GM20431 (cell line): Measurements from ENCODE around the gene SMYD2.

ENCODE experiments used
- in situ Hi-C: fragments of 300-500 bp; cut with MseI, MboI; formaldehyde crosslinking; loops from one replicate; pipeline ENCODE4 v1.15.0; 2020; ENCODE audit warnings: low sequenced_read_pairs; ENCODE audit not compliant: unreplicated experiment

Gene SMYD2

DNA sequence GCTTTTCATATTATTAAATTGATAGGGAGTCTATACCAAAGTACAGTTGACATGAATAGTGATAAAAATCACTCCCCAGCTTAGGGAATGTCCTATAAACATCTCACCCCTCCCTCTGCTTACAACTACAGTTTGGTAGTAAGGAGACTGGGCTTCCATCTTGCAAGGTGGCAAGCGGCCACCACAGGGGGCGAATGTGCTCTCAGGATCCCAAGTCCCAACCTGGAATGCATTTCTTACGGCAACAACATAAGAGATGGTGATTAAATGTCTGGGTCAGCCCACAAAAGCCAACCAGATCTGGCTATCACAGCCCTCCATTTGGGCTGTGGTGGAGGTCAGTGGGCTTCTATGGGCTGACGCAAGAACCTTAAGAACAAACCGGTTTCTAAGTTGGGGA, 68.0 kb downstream of the SMYD2 start:
- in situ Hi-C loops = loop anchor here (25.0 kb wide), 1 partner anchor 238 kb away; no protein-coding TSS in a partner anchor

DNA sequence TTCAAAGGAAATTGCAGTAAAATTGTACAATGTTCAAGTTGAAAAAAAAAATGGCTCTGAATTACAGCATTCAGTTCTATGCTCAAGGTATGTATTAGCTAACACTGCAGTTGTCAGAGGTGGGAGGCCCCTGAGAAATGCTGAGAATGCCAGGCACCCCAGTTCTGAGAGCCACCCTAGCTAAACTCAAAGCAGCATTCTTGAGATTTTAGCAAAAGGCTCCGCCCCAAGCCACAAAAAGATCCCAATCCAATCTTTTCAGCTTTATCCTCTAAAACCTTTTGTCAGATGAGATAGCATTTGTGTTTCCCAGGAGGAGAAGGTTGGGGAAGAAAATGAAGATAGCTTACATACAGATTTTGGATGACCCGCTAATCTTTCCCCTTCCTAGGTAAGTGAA, 68.8 kb downstream of the SMYD2 start:
- in situ Hi-C loops = loop anchor here (25.0 kb wide), 1 partner anchor 238 kb away; no protein-coding TSS in a partner anchor

DNA sequence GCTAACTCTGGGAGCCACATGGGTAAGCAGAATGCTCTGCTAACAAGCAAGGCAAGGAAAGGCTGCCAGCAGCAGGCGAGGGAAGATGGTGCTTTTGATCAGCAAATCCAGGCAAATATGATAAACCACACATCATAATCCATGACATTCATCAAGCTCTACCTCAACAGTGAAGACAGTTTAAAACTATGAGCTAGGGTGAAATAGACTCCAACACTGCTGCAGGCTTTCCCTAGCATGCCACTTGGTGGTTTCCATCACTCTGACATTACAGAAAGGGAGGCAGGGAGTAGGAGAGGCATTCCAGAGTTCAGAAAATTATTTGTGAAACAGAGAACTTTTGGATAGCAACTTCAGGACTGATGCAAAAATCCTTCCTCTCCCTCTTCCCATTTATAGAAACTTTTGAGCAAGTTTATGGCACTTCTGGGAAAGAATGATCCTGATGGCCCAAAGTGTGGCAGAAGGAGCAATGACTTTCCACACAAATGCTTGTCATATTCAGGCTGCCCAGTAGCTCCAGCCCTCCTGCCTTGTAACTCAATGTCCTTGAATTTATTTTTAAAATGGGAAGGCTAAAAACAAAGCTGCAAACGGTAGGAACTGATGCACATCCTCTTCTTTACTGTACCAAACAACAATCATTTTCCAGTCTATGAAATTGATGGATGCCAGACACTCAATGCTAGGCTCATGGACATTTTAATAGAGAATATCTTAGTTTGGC, 70.8 kb downstream of the SMYD2 start:
- in situ Hi-C loops = no loop called here

DNA sequence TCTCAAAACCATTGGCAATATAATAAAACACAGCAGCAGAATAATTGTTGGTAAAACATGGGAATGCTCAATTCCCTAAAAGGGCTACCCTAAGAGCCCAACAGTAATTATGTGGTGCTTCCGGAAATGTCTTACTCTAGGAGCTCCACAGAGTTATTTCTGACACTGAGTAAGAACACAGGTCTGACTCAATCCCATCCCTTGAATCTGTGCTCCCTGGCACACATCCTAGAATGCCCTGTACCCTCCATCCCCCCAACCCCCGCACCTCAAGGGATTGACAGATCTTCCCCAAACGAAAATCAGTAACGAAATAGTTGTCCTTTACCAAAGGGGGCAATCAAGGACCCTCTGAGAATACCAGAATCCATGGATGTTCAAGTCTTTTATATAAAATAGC, 71.9 kb downstream of the SMYD2 start:
- in situ Hi-C loops = no loop called here

DNA sequence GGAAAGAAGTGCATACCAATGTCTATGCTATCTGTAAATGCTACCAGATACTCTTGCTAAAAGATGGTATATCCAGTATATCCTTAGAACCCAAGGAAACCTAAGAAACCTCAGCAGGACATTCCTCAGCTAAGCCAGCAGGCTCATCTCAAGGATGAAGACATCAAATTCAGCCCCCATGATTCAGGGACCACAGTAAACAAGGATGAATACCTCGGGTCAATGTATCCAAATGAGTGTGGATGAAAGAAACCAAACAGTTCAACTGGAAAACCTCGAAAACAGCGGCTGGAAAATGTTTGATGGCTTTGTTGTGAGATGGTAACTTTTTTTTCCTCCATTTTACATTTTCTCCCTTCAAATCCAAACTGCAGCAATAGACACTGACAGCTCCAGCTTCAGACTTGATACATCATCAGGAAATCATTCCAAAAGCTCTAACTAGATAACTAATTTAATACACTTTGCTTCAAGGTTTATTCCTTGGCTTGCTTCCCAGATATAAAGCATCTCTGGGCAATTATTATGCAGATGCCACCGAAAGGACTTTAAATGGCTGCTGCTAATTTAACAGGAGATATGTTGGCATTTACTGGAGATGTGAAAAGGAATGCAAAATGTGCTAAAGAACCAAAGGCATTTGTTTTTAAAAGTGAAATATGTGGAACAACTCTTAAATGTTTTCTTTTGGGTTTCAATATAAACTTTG, 73.6 kb downstream of the SMYD2 start:
- in situ Hi-C loops = no loop called here

DNA sequence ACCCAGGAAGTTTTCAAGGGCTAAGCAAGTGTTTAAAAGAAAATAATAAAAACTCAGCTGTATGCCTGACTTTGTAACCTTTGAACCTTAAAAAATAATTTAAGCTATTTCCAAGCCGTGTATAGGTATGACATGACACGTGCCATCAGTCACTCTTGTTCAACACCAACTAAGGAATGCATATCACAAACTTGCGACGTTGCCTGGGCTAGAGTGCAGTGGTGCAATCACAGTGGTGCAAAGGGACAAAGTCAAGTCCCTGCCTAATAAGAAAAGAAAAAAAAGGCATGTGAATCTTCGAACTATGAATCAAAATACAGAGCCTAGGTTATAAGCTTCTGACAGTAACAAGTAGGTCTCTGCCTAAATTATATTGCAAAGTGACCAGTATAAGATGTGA, 79.2 kb downstream of the SMYD2 start:
- in situ Hi-C loops = no loop called here

DNA sequence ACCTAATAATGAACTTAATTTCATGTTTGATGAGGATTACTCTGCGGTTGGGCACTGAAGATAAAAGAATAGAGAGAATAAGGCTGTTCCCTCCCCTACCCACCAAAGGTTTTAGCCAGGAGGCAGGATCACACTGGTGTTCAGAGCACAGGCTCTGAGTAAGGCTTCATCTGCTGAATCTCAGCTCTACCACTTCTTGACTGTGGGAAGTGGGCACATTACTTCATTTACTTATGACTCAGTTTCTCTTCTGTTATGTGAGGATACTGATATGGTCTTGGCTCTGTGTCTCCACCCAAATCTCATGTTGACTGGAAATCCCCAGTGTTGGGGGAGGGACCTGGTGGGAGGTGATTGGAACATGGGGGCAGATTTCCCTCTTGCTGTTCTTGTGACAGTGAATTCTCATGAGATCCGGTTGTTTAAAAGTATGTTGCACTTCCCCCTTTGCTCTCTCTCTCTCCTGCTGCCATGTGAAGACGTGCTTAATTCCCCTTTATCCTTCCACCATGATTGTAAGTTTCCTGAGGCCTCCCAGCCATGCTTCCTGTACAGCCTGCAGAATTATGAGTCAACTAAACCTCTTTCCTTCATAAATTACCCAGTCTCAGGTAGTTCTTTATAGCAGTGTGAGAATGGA, 79.7 kb downstream of the SMYD2 start:
- in situ Hi-C loops = no loop called here

DNA sequence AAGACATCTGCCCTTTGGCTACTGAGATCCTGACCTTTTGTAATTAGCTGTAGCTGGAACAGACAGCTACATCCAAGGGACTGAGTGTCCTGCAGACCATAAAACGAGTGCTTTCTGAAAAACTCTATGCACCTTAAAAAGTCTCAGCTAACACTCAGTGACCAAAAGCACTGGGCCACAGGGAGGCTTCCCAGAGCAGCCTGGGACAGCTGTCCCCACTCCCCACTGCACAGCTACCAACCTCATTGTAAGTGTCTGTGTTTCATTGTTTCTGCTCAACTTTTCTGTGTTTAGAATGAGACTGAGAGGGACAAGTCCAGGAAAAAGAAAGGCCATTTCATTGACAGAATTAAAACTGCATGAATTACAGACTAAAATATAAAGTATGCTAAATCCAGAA, 80.7 kb downstream of the SMYD2 start:
- in situ Hi-C loops = no loop called here

DNA sequence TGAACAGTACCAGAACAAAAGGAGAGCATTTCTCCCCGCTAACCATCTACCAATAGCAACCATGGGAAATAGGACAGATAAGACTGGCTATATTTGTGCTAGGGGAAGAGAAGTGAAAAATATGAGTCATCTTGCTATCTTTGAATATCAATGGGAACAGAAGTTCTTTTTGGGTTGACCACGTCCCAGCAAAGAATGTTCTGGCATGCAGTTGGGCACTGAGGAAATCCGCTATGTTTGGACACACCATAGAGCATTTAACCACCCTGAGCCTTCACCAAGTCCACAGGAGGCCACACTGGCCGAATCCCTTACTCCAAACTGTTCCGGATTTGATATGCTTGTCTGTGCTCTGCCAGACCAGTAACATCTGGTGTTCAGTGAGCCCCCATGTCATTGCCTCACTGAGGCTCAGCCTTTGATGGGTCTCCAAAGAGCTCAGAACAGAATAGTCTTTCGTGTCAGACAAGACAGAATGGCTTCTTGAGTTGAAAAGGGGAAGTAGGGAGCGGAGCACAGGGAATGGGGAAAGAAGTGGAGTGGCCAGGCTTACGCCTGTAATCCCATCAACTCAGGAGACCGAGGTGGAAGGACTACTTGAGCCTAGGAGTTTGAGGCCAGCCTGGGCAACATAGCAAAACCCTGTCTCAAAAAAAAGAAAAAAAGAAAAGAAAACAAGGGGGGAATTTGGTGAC, 81.4 kb downstream of the SMYD2 start:
- in situ Hi-C loops = no loop called here

DNA sequence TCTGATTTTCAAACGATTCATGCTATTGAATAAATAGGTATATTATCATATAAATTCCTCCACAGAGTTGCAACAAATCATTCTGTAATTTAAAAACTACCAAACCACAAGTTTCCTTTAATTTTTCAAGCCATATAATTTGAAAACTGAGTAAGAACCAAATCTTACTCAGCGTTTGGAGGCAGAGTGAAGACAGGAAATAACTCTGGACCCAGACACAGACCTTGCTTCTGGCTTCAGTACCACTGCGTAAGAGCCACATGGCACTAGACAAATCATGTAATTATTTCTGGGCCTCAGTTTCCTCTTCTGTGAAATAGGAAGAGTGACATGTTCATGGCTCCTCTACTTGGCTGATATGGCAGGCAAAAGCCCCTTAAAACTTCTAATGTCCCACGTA, 82.4 kb downstream of the SMYD2 start:
- in situ Hi-C loops = no loop called here

DNA sequence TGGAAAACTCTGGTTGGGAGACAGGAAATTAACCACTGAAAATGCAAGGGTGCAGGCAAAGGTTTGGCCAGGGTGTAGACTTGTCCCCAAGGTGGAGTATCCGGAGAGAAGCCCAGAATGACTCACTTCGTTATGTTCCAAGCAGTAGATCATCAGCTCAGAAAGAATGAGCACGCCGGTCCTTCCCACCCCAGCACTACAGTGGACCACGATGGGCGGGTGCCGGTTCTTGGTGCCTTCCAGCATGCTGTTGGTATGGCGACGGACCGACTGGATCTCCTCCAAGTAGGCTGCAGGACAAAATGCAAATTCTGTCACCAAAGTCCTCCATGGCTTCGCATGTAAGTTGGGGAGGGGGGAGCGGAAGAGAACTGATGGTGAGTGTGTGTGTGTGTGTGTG, 83.4 kb downstream of the SMYD2 start:
- in situ Hi-C loops = no loop called here

DNA sequence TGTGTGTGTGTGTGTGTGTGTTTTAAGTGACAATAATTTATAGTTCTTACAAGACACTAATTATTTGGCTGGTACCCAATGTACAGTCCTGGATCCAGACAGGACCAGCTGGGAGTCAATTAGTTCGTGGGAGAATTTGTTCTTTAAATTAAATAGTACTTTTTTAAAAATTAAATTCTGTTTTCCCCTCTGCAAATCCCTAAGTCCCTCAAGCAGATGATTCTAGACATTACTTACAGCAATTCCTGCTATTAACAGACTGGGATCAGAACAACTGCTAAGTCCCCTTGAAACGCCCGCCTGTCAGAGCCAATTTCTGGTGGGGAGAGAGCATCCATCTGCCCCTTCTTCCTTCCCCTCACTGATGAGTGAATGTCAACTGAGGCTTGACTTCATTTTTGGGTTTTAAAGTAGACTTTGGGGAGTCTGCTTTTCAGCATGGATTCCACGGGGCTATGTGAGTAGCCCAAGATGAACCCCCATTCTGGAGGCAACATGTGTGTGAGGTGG, 83.9 kb downstream of the SMYD2 start:
- in situ Hi-C loops = no loop called here

DNA sequence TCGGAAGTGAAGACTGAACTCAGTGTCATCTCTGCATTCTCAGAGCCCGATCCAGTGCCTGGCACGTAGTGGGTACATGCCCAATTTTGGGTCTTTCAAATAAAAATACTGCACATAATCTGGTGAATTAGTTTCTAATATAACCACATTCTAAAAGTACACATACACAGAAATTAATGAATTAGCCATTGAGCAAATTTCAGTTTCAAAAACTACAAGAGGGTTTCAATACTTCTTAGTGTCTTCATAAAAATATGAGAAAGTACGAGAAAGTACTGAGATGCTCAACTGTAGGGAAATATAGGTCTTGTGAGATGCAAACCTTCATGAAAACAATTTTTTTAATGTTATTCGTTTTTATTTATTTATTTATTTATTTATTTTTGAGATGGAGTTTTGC, 86.9 kb downstream of the SMYD2 start:
- in situ Hi-C loops = no loop called here

DNA sequence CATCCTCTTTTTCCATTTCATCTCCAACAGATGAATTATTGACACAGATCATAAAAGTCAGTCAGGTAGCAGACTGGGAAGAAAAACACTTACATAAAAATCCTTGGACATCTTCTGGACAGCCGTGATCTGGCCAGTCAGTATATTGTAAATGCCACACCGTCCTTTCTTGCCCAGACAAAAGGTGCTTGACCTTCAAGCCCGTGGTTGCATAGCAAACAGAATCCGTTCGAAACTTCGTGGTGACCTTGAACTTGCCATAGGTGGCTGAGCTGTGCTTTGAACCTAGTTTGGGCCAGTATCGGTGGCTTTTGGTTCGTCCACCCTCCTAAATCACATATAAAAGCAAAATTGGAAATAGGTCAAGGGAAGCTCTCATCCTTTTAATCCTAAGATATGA, 88.4 kb downstream of the SMYD2 start:
- in situ Hi-C loops = no loop called here

DNA sequence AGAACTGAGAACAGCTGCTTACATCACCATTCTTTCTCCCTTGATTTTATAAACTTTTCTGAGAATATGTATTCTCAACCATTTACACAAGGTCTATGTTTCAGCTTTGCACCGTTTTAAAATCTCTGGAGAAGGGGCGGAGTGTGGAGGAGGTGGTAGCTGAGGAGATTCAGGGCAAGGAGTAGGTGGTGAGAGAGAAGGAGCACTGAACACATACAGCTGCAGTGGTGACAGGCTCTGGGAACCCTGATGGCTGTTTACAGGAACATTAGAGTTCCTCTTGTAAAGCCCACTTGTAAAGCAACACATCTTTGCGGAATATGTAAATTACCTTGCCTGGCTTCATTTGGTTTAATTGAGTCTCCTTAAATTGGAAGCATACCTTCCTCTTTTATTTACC, 89.7 kb downstream of the SMYD2 start:
- in situ Hi-C loops = no loop called here

DNA sequence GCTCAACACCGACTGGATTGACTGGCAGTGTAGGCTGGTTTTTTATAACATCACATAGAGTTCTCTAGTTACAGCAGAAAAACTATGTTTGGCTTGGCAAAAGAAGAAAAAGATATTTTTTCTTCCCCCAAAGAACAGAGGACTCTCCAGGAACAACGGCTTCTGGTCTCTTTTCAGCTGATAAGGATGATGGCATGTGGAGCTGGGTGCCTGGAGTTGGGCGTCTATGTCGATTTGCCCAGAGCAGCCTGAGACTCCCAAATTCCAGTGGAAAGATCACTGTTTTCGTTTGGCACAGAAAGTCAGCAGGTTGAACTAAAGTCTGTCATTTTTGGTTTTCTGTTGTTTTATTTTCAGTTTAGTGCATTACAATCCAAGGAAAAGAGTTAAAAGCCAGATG, 91.1 kb downstream of the SMYD2 start:
- in situ Hi-C loops = no loop called here

DNA sequence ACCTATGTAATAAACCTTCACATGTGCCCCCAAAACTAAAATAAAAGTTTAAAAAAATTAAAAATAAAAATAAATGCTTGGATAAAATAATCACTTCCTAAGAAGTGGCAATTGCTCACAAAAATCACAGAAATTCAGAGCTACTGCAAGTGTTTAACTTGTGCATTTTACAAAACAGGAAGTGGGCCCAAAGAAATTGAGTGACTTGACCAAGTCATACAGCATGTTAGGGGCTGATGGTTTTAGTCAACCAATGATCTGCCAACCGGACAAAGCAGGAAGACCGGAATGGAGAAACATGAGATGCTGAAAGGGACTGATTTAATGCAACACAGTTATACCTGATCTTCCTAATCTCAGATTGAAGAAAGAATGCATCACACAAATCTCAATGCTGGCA, 96.5 kb downstream of the SMYD2 start:
- in situ Hi-C loops = no loop called here

DNA sequence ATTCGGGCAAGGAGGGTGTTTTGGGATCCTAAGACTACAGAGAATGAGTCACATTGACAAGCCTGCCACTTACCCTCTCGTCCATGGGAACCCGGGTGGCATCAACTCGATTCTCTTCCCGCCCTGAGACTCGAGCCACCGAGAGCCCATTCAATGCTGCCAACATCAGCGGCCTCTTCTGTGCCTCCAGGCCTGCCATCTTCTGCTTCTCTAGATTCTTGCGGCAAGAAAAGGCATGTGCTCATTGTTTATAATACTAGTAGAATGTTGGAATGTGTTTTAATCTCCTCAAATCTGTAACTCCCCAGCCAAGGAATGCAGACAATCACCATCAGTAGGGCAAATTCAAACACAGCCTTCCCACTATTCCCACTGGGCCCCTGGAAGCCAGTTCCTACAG, 96.9 kb downstream of the SMYD2 start:
- in situ Hi-C loops = no loop called here

DNA sequence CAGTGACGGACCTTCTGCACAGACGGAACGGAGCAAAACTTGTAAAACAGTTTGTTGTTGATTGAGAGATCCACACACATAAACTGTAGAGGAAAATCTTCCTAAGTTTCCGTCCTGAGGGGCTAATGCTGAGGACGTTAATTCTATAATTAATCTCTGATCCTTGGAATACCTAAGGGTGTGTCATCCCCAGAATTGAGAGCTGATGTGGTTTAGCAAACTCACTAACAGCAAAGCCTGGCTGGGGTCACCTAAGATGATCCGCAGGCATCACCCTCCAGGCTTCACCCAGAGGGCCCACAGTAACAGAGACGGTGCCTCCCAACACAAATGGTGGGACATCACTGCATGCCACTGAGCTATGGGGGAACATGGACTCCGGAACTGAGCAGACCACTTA, 97.5 kb downstream of the SMYD2 start:
- in situ Hi-C loops = no loop called here

DNA sequence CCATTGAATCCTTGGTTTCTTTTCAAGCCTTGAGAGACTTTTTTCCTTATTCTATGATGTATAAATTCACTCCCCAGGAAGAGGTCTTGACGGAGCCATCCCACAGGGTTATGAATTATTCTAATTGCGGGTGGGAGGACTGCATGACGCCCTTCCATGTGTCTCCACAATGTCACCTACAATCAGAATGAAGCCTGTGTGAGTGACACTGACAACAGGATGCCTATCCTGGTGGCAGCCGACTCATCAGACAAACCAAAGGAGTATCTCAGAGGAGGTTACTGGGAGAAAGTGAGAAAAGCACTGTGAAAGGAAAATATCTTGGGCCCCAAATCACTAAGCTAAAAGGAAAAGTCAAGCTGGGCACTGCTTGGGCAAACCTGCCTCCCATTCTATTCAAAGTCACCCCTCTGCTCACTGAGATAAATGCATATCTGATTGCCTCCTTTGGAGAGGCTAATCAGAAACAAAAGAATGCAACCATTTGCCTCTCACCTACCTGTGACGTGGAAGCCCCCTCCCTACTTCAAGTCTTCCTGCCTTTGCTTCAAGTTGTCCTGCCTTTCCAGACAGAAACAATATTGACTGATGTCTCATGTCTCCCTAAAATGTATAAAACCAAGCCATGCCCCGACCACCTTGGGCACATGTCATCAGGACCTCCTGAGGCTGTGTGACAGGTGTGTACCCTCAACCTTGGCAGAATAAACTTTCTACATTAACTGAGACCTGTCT, 98.4 kb downstream of the SMYD2 start:
- in situ Hi-C loops = no loop called here
